Measurements from ENCODE around the gene NT5C3A.
"Not testable (repeated sequence)": the region's sequence is repeated elsewhere in the genome, so short reads cannot be mapped to it uniquely, and the experiment has no call there.

Gene NT5C3A

DNA sequence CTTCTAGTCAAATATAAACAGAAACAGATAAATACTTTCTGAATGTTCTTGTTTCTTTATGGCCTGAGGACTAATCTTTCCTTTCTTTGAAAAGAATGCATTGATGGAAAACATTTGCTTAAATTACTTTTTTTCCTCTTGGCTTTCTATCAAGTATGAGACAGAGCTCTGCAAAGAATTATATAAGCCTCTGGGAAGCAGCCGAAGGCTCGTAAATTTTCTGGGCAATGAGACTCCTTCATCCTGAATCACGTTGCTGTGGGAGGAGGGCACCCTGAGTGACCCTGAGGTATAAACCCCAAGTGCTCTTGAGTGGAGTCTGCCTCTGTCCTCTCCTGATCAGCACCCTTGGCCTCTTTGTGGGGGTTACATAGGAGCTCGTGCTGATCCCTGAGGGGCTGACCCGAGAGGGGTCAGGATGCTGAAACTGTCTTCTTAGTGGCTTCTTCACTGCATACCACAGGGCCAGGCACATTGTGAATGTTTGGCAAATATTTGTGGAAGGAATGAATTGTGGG lies 71.4 kb downstream of the NT5C3A start:
- DNase-seq (ENCODE audit: insufficient read length, low spot score); FAIRE-seq: not testable (repeated sequence)

DNA sequence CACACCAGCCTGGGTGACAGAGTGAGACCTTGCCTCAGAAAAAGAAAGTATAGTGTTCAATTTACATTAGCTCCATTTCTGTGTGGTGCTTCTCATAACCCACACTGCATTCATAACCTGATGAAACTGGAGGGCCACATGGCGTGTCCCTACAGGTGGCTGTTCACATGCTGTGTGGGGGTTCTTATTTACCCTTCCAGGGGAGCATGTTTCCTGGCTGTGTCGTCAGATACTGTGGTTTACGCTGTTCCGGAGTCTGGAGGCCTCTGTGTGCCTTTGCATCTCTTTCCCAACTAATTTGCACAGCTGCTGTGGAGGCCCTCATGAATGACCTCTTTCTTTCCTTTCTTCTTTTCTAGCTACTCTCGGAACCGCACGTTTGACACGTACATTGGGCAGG lies 74.4 kb downstream of the NT5C3A start:
- not testable (repeated sequence) for DNase-seq (ENCODE audit: insufficient read length, low spot score)
- peak; percentile 73 for FAIRE-seq

DNA sequence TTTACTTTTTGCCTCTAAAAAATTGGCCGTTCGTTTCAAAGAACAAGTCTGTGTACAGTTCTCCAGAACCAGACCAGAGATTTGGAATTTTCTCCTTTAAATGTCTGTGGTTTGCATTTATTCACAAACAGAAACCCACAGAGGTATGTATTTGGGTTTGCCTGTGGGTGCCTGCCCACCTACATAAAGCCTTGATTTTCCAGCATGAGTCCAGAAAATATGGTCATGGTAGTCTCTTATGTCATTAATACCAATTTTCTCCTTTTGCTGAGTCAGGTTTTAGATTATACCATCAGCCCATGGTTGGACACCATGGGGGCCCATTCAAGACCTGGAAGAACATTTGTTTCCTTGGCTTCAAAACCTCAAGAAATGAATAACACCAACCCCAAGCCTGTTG lies 82.7 kb downstream of the NT5C3A start:
- not testable (repeated sequence) for DNase-seq (ENCODE audit: insufficient read length, low spot score); FAIRE-seq

DNA sequence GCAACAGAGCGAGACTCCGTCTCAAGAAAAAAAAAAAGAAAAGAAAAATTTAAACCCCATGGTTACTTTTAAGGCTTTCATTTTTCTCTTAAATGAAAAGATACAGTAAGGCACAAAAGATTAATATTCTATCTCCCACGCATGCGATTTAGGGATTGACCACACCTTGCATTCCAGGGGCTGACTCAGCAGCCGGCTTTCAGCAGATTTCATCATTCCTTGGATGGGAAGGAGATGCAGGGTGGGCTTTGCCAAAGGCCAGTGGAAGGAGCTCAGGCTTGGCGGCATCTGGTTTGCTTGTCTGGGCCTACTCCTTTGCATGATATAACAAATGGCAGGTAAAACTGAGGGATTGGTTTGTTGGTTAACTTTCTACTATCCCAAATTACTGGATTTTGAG lies 83.3 kb downstream of the NT5C3A start:
- peak; percentile 8 for DNase-seq (ENCODE audit: insufficient read length, low spot score)
- not testable (repeated sequence) for FAIRE-seq

DNA sequence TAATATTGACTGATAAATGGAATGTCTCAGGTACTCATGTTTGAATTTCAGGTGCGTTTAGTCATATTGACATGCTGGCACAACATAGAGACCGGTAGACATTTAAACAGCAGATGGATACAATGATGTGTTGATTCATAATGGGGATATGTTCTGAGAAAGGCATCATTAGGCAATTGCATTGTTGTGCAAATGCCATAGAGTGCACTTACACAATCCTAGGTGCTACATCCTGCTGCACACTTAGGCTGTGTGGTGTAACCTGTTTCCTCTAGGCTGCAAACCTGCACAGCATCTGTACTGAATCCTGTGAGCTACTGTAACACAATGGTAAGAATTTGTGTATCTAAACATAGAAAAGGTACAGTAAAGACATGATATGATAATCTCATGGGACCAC lies 85.4 kb downstream of the NT5C3A start:
- FAIRE-seq; DNase-seq (ENCODE audit: insufficient read length, low spot score): not testable (repeated sequence)

DNA sequence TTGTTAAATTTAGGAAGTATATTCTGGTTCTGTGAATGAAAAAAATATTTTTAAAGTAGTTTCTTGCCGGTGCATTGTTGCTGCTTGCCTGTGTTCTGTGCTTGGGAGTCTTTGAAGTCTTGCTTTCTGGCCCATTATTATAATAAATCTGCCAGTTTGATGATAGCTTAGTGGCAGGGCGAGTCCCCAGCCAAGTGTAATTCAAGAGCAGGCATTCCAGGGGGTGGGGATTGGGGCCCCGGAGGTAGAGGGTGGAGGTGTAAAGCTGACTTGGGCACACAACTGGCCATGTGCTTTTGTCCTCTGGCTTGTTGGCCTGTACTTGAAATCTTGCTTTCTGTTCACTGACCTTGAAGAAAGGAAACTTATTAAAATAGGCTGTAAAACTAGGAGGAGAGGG lies 90.6 kb downstream of the NT5C3A start:
- not testable (repeated sequence) for FAIRE-seq; DNase-seq (ENCODE audit: insufficient read length, low spot score)

DNA sequence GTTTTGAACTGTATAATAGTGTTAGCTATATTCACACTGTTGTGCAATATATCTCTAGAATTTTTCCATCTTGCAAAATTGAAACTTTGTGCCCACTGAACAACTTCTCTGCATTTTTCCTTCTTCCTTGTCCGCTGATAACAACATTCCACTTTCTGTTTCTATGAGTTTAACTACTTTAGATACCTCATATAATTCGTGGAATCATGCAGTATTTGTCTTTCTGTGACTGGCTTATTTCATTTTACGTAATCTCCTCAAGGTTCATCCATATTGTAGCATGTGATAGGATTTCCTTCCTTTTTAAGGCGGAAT lies 95.4 kb downstream of the NT5C3A start:
- FAIRE-seq; DNase-seq (ENCODE audit: insufficient read length, low spot score): not testable (repeated sequence)

DNA sequence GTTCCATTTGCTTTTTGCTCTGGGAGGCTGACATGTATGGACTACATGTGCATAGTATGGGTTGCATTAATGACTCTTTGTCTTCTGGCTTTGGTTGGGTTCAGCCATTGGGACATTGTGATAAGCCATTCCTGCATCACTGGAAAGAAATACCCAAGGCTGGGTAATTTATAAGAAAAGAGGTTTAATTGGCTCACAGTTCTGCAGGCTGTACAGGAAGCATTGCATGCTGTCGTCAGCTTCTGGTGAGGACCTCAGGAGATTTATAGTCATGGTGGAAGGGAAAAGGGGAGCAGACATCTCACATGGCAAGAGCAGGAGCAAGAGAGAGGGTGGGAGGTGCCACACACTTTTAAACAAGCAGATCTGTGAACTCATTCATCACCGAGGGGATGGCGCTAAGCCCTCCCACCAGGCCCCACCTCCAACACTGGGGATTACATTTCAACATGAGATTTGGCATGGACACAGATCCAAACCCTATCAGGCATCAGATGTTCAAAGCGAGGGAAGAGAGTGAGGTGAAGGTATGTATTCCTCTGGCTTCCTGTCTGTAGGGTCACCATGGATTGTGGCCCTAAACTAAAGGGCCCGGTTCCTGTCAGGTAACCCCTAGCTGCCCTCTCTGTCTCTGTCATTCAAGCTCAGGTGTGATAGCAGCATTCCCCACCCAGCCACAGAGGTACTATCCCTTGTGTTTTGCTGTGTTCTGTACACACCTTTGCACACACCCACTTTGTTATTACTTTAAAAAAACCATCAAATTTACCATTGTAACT lies 95.9 kb downstream of the NT5C3A start:
- not testable (repeated sequence) for FAIRE-seq; DNase-seq (ENCODE audit: insufficient read length, low spot score)

DNA sequence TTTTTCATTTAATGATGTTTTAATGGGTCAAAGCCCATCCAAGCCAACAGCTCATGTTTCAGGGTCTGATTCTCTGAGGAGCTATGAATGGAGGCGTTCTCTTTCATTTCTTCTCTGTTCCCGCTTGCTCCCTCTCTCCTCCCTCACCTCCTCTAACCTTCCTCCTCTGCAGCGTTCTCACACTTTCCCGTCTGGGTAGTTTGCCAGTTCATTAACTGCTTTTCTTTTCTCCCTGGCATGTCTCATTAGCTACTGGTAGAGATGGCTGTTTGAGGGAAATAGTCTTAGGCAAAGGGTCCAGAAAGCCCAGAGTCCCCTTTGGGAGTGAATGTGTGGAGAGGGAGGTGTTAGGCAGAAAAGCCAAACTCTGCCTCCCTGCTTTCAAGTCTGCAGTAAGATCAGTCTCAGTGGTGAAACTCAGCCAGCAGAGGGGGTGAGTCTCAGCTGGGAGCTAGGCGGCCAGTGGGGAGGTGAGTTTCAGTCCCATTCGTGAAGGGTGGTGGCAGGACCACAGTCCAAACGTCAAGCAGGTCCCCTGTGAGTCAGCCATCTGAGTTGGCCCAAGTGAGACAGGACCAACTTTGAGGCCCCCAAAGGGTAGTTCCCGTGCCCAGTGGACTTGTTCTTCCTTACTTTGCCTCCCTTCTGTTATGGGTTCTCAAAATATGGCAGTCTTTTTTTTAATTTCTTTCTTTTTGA lies 98.0 kb downstream of the NT5C3A start:
- DNase-seq (ENCODE audit: insufficient read length, low spot score) = not testable (repeated sequence)
- peak; percentile 91 for FAIRE-seq

Measured in H54 (cell line).